PFSK-1 (cell line): Measurements from ENCODE around the gene FUT6.

ENCODE experiments used
- FOXP2 ChIP-seq: optimal IDR thresholded peaks from 2 replicates; pipeline ENCODE3; 2011; ENCODE audit warnings: borderline replicate concordance, control low read depth, inconsistent platforms; ENCODE audit not compliant: insufficient read depth; ENCODE audit errors: extremely low read length, extremely low read depth
- POLR2AphosphoS5 ChIP-seq: IDR thresholded peaks from 2 replicates; pipeline ENCODE4 v1.6.1; 2012; ENCODE audit warnings: low read depth, mild to moderate bottlenecking, control low read depth, low read length, moderate library complexity
- REST ChIP-seq, 2 experiments: IDR thresholded peaks; 2 replicates each; pipeline versions ENCODE4 v1.6.1 to v1.8.0; 2011 to 2012; ENCODE audit warnings: low read depth in 2 of 2, low read length in 2 of 2, control low read depth in 1 of 2, inconsistent platforms in 1 of 2, mild to moderate bottlenecking in 1 of 2, moderate library complexity in 1 of 2; ENCODE audit not compliant: insufficient read depth in 1 of 2
- SIN3A ChIP-seq: IDR thresholded peaks from 2 replicates; pipeline ENCODE4 v1.6.1; 2012; ENCODE audit warnings: mild to moderate bottlenecking, low read length, moderate library complexity, borderline replicate concordance; ENCODE audit not compliant: insufficient read depth
- TAF1 ChIP-seq: IDR thresholded peaks from 2 replicates; pipeline ENCODE4 v1.6.1; 2012; ENCODE audit warnings: low read length, control low read depth, borderline replicate concordance; ENCODE audit not compliant: insufficient read depth

The FUT6 gene

DNA sequence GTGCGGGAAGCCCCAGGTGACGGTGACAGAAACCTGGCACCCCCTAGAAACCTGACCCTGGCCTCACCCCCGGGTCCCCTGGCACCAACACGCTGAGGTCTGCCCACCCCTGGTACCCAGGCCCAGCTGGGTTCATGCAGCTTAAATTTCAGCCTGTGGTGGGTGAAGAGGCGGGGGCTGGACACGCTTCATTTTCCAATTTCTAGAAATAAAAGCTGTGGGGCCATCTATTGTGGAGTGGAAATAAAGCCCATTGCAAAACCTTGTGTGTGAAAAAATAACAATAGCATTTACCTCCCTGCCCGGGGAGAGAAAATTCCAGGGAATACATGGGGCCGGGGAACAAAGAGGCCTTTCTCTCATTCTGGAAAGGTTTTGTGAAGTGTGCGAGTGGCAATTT is 38.4 kb upstream of the FUT6 start:
- TF ChIP-seq REST (IDR thresholded peaks at IDR 0.05; ENCODE audit: insufficient read depth in 1 of 2, low read depth in 2 of 2, low read length in 2 of 2) (no peak), TAF1 (no peak), FOXP2 (no peak), SIN3A (no peak), POLR2AphosphoS5 (no peak)

GRCh38 chr19:5877427-5877826 is 37.9 kb upstream of the FUT6 start:
- no peak for TF ChIP-seq REST (IDR thresholded peaks at IDR 0.05; ENCODE audit: insufficient read depth in 1 of 2, low read depth in 2 of 2, low read length in 2 of 2)

DNA sequence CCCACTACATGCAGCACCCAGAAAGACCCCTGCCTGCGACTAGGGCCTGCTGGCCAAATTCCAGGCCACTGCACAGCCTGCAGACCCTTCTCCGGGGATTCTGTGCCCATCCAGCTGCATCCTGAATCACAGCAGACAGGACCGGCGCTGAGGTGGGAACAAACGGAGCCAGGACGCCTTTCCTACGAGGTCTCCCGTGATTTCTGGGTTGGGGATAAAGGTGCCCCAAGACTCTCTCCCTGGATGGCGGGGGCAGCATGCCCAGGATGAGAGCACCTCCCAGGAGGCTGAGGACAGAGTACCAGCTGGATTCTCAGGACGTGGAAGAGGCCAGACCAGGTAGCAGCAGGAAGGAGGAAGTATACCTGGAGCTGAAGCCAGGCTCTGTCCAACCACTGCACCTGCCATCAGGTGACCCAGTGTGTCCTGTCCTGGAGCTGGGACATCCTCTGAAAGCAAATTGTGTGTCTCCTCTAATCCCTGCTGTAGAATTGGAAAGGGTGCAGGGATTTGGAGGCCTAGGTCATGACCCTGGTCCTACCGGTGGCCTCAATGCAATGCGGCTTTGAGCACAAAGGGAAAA is 34.2 kb upstream of the FUT6 start:
- no peak for TF ChIP-seq POLR2AphosphoS5

GRCh38 chr19:5870986-5871394 is 31.5 kb upstream of the FUT6 start:
- TF ChIP-seq TAF1 = no peak
- TF ChIP-seq REST (IDR thresholded peaks at IDR 0.05; ENCODE audit: insufficient read depth in 1 of 2, low read depth in 2 of 2, low read length in 2 of 2) = no peak
- no peak for TF ChIP-seq POLR2AphosphoS5
- no peak for TF ChIP-seq SIN3A
- no peak for TF ChIP-seq FOXP2

DNA sequence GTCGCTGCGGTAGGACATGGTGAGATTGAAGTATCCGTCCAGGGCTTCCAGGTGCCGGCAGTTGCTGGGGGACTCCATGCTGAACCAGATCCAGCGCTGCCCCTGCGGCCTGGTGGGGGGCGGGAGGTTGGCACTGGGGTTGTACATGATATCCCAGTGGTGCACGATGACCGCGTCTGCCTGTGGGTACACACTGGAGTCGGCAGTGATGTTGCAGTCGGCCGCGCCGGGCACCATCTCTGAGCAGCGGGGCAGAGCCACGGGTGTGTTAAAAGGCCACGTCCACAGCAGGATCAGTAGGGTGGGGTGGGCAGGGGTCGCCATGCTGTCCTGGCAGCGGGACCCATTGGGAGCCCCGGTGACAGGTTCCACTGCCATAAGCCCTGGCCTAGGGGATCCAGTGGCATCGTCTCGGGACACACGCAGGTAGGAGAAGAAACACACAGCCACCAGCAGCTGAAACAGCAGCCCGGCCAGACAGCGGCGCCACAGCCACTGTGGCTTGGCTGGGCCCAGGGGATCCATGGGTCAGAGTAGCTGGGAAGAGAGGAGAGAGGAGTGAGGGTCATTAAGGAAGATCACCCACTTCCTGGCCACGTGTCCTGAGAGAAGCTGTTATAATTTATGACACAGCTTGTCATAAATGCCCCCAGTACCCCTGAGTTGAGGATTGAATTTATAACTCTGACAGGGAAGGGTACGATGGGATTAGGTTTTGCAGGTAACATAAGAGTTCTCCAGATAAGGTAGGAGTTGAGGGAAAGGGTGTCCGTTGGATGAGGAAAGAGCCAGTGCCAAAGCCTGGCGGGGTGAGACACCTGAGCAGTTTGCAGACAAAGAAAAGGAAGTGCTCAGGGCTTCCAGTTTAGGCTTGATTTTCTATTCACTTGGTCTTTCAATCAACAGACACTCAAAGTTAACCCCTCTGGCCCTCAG is 28.0 kb upstream of the FUT6 start:
- no peak for TF ChIP-seq TAF1
- TF ChIP-seq FOXP2 = no peak
- no peak for TF ChIP-seq REST (IDR thresholded peaks at IDR 0.05; ENCODE audit: insufficient read depth in 1 of 2, low read depth in 2 of 2, low read length in 2 of 2)
- no peak for TF ChIP-seq POLR2AphosphoS5
- no peak for TF ChIP-seq SIN3A
